ENCODE results near the gene DEPDC1B.
A peak's percentile ranks its signal among the peaks of the same experiment; 100 is the strongest.
"Not testable (repeated sequence)": the region's sequence is repeated elsewhere in the genome, so short reads cannot be mapped to it uniquely, and the experiment has no call there.

Gene DEPDC1B

GRCh38 chr5:60698336-60698735 lies 1.6 kb downstream of the DEPDC1B start:
- no peak for DNase-seq

- DNase-seq: no peak
Measured at GRCh38 chr5:60690326-60690725, 9.6 kb downstream of the DEPDC1B start.

- no peak for DNase-seq
Measured at GRCh38 chr5:60688980-60689379, 11.0 kb downstream of the DEPDC1B start.

GRCh38 chr5:60687927-60688720 lies 11.8 kb downstream of the DEPDC1B start:
- no peak for DNase-seq

- no peak for DNase-seq
Measured at GRCh38 chr5:60686157-60686556, 13.8 kb downstream of the DEPDC1B start.

GRCh38 chr5:60685700-60686099 lies 14.3 kb downstream of the DEPDC1B start:
- DNase-seq: no peak

GRCh38 chr5:60685028-60685427 lies 14.9 kb downstream of the DEPDC1B start:
- DNase-seq: no peak

GRCh38 chr5:60682007-60682406 lies 18.0 kb downstream of the DEPDC1B start:
- DNase-seq: not testable (repeated sequence)

- DNase-seq: no peak
Measured at GRCh38 chr5:60679816-60680215, 20.1 kb downstream of the DEPDC1B start.

GRCh38 chr5:60677850-60678664 lies 21.9 kb downstream of the DEPDC1B start:
- DNase-seq: peak; percentile 2

- DNase-seq: no peak
Measured at GRCh38 chr5:60675286-60675685, 24.7 kb downstream of the DEPDC1B start.

- DNase-seq: no peak
Measured at GRCh38 chr5:60674251-60675069, 25.5 kb downstream of the DEPDC1B start.

GRCh38 chr5:60673334-60673733 lies 26.6 kb downstream of the DEPDC1B start:
- no peak for DNase-seq

GRCh38 chr5:60672693-60673264 lies 27.2 kb downstream of the DEPDC1B start:
- no peak for DNase-seq

GRCh38 chr5:60671899-60672692 lies 27.9 kb downstream of the DEPDC1B start:
- DNase-seq: no peak

- DNase-seq: no peak
Measured at GRCh38 chr5:60670749-60671148, 29.2 kb downstream of the DEPDC1B start.

GRCh38 chr5:60668686-60669304 lies 31.2 kb downstream of the DEPDC1B start:
- DNase-seq: peak; percentile 12

GRCh38 chr5:60651872-60652620 lies 47.9 kb downstream of the DEPDC1B start:
- DNase-seq: no peak

GRCh38 chr5:60649288-60649917 lies 50.6 kb downstream of the DEPDC1B start:
- DNase-seq: peak; percentile 7

GRCh38 chr5:60648175-60648574 lies 51.8 kb downstream of the DEPDC1B start:
- no peak for DNase-seq

Measured in NCI-H2171 treated with DMSO at 0.1 percent for 48 hours (cell line).